Ascending aorta (tissue), 2 donors: ENCODE results near the gene SH3RF3. TPM values are rescaled to one million over a fixed set of nuclear protein-coding genes. Genes with fewer than 3 reads are reported as not detected.

Source experiments
- DNase-seq, 2 donors: peaks; one replicate each; pipeline ENCODE4 v3.0.0-alpha.2; 2019; ENCODE audit warnings: low spot score in 2 of 2
- H3K27ac ChIP-seq, 2 donors: fragments of 200-600 bp; sonication (generic); one replicate each; pipeline ENCODE4 v1.5.1; 2016 to 2017; ENCODE audit warnings: mild to moderate bottlenecking in 1 of 2
- H3K27me3 ChIP-seq: fragments of 200-600 bp; sonication (generic); one replicate; pipeline ENCODE4 v1.5.1; 2017
- H3K36me3 ChIP-seq, 2 donors: fragments of 200-600 bp; sonication (generic); one replicate each; pipeline ENCODE4 v1.5.1; 2016
- H3K4me1 ChIP-seq, 2 donors: fragments of 200-600 bp; sonication (generic); one replicate each; pipeline ENCODE4 v1.5.1; 2016 to 2017; ENCODE audit warnings: mild to moderate bottlenecking in 1 of 2
- H3K4me3 ChIP-seq, 2 donors: fragments of 200-600 bp; sonication (generic); one replicate each; pipeline ENCODE4 v1.5.1; 2016 to 2017; ENCODE audit warnings: mild to moderate bottlenecking in 1 of 2
- H3K9me3 ChIP-seq, 2 donors: fragments of 200-600 bp; sonication (generic); one replicate each; pipeline ENCODE4 v1.5.1; 2016
- intact Hi-C: fragments of 100-400 bp; cut with DNase I; formaldehyde crosslinking; loops from one replicate; pipeline ENCODE4 v1.15.1; 2023
- total RNA-seq: library from RNA; depleted of rRNA; stranded (reverse); fragments of >200 nt; gene quantifications from one replicate; pipeline ENCODE4 v1.1.0, GENCODE V29; 2016
- TF ChIP-seq, protein P1 (sequence below), 3 experiments: fragments of 200-600 bp in 2 of 3; fragments of 450-650 bp in 1 of 3; sonication (generic) in 2 of 3; IDR thresholded peaks; one replicate each; pipeline ENCODE4 v1.5.1; 2016 to 2019; ENCODE audit warnings: antibody characterized with exemption in 3 of 3, mild to moderate bottlenecking in 1 of 3, moderate library complexity in 1 of 3

SH3RF3 gene
- total RNA-seq, 1 donor from 2014 or later, result 53.5 TPM

DNA sequence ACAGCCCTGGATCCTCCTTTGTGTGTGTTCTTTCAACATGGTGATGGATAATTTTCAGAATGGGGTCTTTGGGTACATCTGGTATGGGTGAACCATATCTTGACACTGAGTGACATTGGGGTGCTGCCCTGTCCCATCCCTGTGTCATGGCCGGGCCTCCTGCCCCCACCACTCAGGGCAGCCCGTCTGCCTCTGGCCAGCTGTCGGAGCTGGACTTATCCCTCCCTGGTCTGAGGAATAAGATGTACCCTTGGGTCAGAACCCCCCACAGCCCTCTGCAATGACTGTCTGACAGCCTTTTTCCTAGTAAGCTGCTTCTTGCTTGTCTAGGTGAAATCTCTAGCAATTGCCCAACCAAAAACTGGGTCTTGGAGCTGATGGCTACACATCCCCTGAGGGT lies 142.9 kb downstream of the SH3RF3 start:
- TF ChIP-seq, protein P1, sequence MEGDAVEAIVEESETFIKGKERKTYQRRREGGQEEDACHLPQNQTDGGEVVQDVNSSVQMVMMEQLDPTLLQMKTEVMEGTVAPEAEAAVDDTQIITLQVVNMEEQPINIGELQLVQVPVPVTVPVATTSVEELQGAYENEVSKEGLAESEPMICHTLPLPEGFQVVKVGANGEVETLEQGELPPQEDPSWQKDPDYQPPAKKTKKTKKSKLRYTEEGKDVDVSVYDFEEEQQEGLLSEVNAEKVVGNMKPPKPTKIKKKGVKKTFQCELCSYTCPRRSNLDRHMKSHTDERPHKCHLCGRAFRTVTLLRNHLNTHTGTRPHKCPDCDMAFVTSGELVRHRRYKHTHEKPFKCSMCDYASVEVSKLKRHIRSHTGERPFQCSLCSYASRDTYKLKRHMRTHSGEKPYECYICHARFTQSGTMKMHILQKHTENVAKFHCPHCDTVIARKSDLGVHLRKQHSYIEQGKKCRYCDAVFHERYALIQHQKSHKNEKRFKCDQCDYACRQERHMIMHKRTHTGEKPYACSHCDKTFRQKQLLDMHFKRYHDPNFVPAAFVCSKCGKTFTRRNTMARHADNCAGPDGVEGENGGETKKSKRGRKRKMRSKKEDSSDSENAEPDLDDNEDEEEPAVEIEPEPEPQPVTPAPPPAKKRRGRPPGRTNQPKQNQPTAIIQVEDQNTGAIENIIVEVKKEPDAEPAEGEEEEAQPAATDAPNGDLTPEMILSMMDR (IDR thresholded peaks at IDR 0.05), result no peak
- Histone ChIP-seq H3K27me3 (no peaks in the 10 kb centered on the region), H3K27ac (no peak overlapping the region), H3K9me3 (no peaks in the 10 kb centered on the region), H3K4me3 (no peak overlapping the region), H3K4me1 (peaks cover 0 to 4% of the 10 kb centered on the region in 2 donors), H3K36me3 (no peaks in the 10 kb centered on the region)
- intact Hi-C loops, result no loop called here
- DNase-seq, result no peak

DNA sequence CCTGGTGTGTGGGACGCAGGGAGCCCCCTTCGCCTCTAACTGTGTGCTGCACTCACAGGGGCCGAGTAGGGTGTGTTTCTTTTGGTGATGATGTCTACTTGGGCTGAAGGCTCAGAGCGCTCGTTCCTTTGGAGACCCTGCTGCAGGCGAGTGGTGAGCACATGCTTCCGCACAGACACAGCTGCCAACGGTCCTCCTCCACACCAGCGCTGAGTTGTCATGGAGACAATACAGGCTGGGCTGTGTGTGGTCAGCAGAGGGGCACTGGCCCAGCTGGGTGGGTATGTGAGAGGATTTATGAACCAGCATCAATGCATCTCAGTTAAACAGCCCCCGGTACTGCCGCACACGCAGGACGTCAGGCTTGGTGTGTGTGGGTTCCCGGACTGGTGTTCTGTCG lies 143.5 kb downstream of the SH3RF3 start:
- no peak for DNase-seq
- intact Hi-C loops, result no loop called here
- H3K27me3 ChIP-seq, result no peaks in the 10 kb centered on the region
- no peaks in the 10 kb centered on the region for H3K9me3 ChIP-seq
- no peaks in the 10 kb centered on the region for H3K36me3 ChIP-seq
- H3K4me3 ChIP-seq, result no peak overlapping the region
- TF ChIP-seq, protein P1 (IDR thresholded peaks at IDR 0.05), result no peak
- H3K4me1 ChIP-seq, result peaks cover 0 to 4% of the 10 kb centered on the region in 2 donors
- no peak overlapping the region for H3K27ac ChIP-seq

DNA sequence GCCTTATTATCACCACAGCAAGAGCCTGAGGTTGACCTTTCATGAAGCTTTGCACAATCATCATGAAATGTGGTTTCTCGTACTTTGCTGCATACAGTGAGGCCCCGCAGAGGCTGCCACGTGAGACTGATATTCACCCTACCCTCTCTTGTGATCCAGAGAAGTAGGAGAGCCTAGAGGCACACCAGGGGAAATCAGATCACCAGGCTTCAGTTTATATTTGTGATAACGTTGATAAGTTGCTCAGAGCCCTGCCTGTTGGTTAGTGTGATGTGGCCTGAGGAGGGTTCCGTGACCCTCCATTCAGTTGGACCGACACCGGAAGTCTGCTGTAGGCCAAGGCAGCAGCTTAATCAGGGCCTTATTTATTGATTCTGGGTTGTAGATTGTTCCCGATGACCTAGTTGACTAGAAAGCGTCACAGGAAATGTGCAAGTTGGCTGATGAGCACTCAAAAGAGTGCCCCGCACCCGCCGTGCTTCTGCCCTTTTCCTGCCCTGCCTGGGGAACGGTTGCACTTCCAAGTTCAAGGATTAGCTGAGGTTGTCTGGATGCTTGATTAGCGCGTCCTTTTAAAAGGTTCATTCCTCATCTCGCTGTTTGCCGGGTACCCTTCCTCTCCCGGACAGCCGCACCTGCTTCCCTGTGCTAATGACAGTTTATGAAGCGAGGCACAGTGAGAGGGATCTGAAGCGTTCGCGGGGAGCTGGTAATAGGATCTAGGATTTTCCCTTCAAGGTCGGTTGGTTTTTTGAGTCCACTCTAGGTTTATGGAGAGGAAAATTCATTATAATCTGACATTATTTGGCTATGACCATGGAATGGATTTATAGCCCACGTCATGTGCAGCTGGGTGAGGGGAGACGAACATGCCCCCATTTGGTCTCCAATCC lies 146.4 kb downstream of the SH3RF3 start:
- no peaks in the 10 kb centered on the region for H3K27me3 ChIP-seq
- DNase-seq, result no peak
- intact Hi-C loops, result no loop called here
- H3K27ac ChIP-seq, result no peak overlapping the region
- TF ChIP-seq, protein P1 (IDR thresholded peaks at IDR 0.05), result no peak
- H3K36me3 ChIP-seq, result no peaks in the 10 kb centered on the region
- no peaks in the 10 kb centered on the region for H3K9me3 ChIP-seq
- peaks cover 0 to 4% of the 10 kb centered on the region in 2 donors for H3K4me1 ChIP-seq
- no peak overlapping the region for H3K4me3 ChIP-seq

DNA sequence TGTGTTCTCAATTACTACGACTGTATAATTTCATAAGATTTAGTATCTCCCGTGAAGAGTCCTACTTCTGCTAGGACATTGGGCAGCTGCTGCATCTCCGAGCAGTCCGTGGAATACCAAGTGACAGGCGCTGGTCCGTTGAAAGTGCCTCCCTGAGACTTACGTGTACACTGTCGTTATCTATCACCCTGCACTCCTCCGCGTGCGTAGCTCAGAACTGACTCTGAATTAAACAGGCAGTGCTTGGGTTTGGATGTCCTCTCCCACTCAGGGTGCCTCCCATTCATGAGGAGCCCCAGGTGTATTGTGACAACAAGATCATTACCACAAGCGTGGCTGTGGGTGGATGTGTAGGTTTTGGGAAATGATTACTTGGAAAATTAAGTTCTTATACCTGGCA lies 148.4 kb downstream of the SH3RF3 start:
- TF ChIP-seq, protein P1 (IDR thresholded peaks at IDR 0.05), result no peak
- DNase-seq, result no peak
- intact Hi-C loops, result no loop called here
- Histone ChIP-seq H3K36me3 (no peaks in the 10 kb centered on the region), H3K4me1 (peaks cover 0 to under 1% of the 10 kb centered on the region in 2 donors), H3K9me3 (no peaks in the 10 kb centered on the region), H3K27ac (no peak overlapping the region), H3K4me3 (no peak overlapping the region), H3K27me3 (no peaks in the 10 kb centered on the region)

DNA sequence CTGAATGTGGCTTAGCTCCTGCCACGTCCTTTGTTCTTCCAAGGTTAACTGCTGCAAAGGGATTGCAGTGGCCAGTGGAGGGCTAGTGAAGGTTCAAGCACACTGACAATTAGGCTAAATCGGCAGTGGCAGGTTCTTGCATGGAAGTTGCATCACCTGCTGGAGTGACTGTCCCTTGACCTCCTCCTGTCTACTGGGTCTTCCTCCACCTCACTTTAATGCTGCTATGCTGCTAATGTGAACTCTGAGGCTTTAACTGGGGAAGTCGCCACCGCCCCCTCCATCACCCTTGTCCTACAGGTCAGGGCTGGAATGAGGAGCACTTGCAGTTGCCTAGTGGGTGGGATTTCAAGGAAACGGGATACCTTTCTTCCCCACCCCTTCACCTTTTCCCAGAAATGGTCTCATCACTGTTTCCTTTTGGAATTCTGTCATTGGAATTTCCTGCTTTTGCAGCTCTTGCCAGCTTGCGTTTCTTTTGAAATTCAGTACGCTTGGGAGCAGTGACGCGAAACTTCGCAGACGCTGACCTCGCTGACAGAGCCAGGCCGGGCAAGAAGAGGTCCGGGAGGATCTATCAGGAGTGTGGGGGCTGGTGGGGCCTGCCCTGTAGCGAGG lies 150.3 kb downstream of the SH3RF3 start:
- intact Hi-C loops, result no loop called here
- Histone ChIP-seq H3K27ac (no peak overlapping the region), H3K4me3 (no peak overlapping the region), H3K4me1 (peaks cover 5 to 15% of the 10 kb centered on the region in 2 donors), H3K27me3 (no peaks in the 10 kb centered on the region), H3K36me3 (no peaks in the 10 kb centered on the region), H3K9me3 (no peaks in the 10 kb centered on the region)
- TF ChIP-seq, protein P1 (IDR thresholded peaks at IDR 0.05), result no peak
- no peak for DNase-seq
